ENCODE measurements around the gene GRID1. TPM values are rescaled to one million over a fixed set of nuclear protein-coding genes. Genes with fewer than 3 reads are reported as not detected.

Gene GRID1
- total RNA-seq, 1 donor from 2014 or later, result 3.0 TPM

DNA sequence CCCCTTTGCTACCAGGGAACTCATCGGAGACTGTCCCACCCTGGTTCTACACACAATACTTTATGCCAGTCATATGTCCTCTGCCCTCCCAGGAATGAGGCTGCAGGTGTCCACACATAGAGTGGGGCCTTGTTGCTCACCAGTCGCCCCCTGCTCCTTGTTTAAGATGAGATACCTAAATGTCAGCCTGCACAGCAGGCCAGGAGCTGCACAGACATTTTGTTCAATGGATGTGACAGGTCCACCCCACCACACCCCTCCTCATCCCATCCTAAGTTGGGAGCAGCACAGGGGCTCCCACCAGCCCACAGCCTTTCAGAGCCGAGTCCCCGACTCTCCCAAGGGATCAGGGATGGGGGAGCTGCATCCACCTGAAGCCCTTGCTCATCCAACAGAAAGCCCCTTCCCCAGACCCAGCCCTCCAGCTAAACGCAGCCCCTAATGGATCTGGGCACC, 6.2 kb upstream of the GRID1 start:
- peak; percentile 71 for DNase-seq (ENCODE audit: low spot score)
- intact Hi-C loops (cut with DNase I), result loop anchor here (10.0 kb wide), 1 partner anchor 828 kb away; no protein-coding TSS in a partner anchor

DNA sequence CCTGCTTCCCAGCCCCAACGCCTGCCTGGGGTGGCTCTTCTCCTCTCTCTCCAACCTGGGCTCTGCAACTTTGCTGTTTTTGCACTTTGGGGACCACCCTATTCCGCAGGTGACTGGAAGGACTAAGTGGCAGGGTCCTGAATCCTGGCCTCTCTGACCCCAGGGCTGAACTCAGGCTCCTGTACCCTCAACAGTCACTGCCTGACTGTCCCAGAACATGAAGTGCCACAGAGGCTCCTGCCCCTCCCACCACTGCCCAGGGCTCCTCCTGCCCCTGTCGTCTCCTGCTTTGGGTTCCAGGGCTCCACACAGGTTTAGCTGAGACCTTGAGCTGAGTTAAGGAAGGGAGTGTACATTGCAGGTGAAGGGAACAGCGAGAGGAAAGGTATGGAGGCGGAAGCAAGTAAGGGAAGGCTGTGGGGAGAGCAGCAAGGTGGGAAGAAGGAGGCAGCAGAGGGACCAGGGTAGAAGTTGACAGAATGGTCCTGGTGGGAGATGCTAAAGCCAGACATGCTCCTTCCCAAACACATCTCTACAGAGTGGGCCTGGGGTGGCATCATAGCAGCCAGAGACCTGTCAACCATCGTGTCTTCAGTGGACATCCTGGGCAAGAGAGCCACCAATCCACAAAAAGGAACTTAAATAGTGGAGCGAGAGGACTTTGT, 5.7 kb upstream of the GRID1 start:
- intact Hi-C loops (cut with DNase I), result loop anchor here (10.0 kb wide), 1 partner anchor 827 kb away; no protein-coding TSS in a partner anchor
- no peak for DNase-seq (ENCODE audit: low spot score)

GRCh38 chr10:86371691-86372090, 5.1 kb upstream of the GRID1 start:
- intact Hi-C loops (cut with DNase I), result loop anchor here (10.0 kb wide), 1 partner anchor 827 kb away; no protein-coding TSS in a partner anchor
- DNase-seq (ENCODE audit: low spot score), result no peak

- no peak for DNase-seq (ENCODE audit: low spot score)
- intact Hi-C loops (cut with DNase I), result loop anchor here (10.0 kb wide), 1 partner anchor 826 kb away; no protein-coding TSS in a partner anchor
These were observed 4.5 kb upstream of the GRID1 start for GRCh38 chr10:86371116-86371515.

- intact Hi-C loops (cut with DNase I), result loop anchor here (10.0 kb wide), 1 partner anchor 825 kb away; no protein-coding TSS in a partner anchor
- DNase-seq (ENCODE audit: low spot score), result peak; percentile 71
These were observed 3.5 kb upstream of the GRID1 start for GRCh38 chr10:86370006-86370585.

DNA sequence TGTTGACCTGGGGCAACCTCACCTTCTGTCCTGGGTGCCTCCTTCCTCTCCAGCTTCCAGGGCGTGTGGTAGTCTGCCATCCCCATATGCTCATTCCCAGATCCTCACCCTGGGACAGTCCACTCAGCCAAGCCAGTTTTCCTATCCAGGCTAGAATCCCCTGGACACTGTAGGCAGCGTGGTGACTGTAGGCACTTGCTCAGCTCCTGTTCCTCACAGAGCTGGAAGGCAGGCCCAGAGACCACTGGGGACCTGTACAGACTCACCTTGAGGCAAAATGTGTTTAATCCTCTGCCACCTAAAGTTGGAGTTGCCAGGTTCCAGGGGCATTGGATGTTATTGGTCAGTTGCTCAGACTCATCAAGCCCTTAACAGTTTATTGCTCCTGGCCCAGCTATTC, 2.4 kb upstream of the GRID1 start:
- intact Hi-C loops (cut with DNase I), result loop anchor here (5.0 to 10.0 kb wide), 3 partner anchors 267 to 444 kb away; no protein-coding TSS in a partner anchor
- peak; percentile 53 for DNase-seq (ENCODE audit: low spot score)

DNA sequence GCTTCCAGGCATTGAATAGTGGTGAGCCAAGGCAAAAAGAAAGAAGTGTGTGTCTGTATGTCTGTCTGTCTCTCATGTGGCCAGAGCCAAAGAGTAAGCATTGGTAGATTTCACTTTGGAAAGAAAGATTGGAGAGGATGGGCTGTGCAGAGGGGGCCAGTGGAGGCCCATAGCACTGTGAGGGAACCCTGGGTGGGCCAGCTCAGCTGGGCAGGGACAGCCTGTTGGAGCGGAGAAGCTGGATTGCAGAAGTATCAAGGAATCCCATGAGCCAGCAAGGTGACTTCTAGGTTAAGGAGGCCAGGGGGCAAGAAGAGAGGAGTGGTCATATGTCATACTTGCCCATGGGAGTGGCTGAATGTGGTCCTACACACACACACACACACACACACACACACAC, 1.5 kb upstream of the GRID1 start:
- DNase-seq (ENCODE audit: low spot score), result peak; percentile 49
- intact Hi-C loops (cut with DNase I), result loop anchor here (5.0 to 10.0 kb wide), 3 partner anchors 266 to 443 kb away; no protein-coding TSS in a partner anchor

- peak; percentile 74 for DNase-seq (ENCODE audit: low spot score)
- intact Hi-C loops (cut with DNase I), result loop anchor here (5.0 to 10.0 kb wide), 3 partner anchors 265 to 443 kb away; no protein-coding TSS in a partner anchor
These were observed 757 bp upstream of the GRID1 start for GRCh38 chr10:86367152-86367951.

DNA sequence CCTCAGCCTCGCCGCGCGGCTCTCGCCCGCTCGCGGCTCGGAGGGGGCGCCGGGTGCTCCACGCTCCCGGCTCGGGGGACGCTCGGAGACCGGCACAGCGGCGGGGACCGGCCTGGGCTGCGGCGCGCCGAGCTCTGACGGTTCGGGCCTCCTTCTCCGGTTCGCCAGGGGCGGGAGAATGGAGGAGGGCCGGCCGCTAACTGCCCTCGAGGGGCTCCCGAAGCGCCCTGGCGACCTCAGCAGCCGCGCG, 232 bp upstream of the GRID1 start:
- DNase-seq (ENCODE audit: low spot score), result no peak
- intact Hi-C loops (cut with DNase I), result loop anchor here (5.0 to 10.0 kb wide), 3 partner anchors 265 to 442 kb away; no protein-coding TSS in a partner anchor

DNA sequence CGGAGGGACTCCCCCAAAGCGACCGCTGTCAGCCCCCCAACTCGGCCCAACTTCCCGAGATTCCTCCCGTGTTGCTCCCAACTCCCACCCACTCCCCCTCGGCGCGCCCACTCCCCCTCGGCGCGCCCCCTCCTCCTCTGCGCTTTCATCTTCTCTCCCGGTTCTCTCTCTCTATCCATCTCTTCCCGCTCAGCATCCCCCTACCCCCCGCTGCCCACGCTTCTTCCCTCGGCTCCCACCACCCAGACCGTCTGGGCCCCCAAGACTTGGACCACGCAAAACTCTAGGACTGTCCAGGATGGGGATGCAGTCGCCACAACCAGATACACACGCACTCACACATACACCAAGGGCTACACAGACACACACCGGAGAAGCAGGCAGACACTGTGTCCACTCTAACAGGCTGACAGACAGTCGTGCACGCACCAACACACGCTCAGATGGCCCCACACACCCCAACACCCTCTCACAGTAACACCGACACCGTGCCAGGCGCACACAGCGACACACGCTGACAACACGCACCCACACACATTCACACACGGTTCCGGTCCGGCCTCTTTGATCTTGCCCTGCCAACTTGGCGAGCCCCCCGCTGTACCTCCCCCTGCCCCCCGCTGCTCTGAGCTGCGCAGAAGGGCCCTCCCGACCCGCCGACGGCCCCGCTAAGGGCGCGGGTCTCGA, 1.1 kb downstream of the GRID1 start:
- peak; percentile 71 for DNase-seq (ENCODE audit: low spot score)

DNA sequence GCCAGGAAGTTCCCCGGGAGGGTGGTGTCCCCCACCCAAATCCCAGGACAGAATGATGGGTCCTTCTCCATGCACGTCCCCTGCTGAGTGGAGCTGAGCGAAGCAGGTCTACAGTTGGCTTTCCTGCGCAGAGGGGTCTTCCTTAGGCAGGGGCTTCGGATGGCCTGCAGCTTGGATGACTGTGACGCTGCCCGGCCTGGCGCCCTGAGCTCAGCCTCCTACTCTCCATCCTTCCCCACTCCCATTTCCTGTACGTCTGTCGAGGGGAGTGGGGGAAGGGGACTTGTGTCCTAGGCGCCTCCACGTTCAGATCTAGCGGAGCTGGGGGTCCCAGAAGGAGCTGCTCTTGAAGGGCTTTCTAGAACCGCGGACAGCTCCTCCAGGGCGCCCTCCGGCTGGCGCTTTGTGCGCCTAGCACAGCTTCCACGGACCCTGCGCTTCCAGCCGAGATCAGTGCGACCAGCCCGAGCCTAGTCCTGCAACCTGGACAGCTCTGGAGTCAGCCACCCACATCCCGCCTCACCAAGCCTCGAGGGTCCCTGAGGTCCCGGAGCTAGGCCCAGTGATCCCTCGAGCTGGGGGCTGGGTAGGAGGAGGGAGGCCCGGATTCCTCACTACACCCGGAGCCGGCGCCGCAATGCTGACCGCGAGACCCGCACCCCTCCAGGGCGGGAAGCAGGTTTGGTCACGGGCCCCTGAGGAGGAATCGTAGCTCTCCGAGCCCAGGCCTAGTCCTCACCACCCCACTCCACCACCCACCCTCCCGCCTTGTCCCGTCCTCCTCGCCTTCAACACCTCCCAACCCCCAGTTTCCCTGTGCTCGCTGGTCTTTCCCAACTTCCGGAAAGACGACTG, 1.9 kb downstream of the GRID1 start:
- intact Hi-C loops (cut with DNase I), result loop anchor here (5.0 to 10.0 kb wide), 5 partner anchors 112 to 440 kb away; no protein-coding TSS in a partner anchor
- DNase-seq (ENCODE audit: low spot score), result peak; percentile 57

More for the DNA sequence above, 1.1 kb downstream of the GRID1 start:
- intact Hi-C loops (cut with DNase I), result loop anchor here (5.0 to 10.0 kb wide), 3 partner anchors 263 to 441 kb away; no protein-coding TSS in a partner anchor

DNA sequence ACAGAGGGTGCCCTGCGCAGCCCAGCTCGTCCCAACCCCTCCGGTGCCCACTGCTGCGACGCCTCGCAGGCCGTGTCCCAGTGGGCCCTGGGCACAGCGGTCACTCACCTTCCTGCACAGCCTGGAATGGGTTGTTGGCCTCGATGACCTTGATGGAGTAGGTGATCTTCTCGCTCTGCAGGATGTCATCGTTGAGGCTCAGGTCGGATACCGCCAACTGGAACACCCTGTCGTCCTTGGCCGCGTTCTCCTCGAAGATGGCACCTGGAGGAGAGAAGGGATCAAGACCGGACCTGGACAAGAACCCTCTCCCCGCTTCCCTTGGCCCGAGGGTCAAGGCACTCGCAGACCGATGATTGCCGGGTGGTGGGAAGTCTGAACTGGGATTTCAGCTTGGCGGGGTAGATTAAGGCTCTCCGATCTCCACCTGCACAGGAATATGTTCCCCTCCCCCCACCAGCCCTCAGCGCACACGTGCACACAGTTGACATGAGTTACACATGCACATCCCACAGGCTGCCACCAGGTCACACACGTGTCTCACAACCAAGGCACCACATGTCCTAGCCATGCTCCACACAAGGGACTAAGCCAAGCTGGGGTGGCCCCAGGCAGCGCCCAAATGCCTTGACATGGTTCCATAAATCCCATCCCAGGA, 2.6 kb downstream of the GRID1 start:
- peak; percentile 53 for DNase-seq (ENCODE audit: low spot score)
- intact Hi-C loops (cut with DNase I), result loop anchor here (5.0 to 10.0 kb wide), 4 partner anchors 112 to 439 kb away; no protein-coding TSS in a partner anchor

GRCh38 chr10:86363184-86363832, 3.3 kb downstream of the GRID1 start:
- peak; percentile 75 for DNase-seq (ENCODE audit: low spot score)
- intact Hi-C loops (cut with DNase I), result loop anchor here (5.0 to 10.0 kb wide), 4 partner anchors 111 to 439 kb away; no protein-coding TSS in a partner anchor

- peak; percentile 62 for DNase-seq (ENCODE audit: low spot score)
- intact Hi-C loops (cut with DNase I), result loop anchor here (5.0 to 10.0 kb wide), 4 partner anchors 110 to 438 kb away; no protein-coding TSS in a partner anchor
These were observed 3.9 kb downstream of the GRID1 start for GRCh38 chr10:86362586-86363183.

DNA sequence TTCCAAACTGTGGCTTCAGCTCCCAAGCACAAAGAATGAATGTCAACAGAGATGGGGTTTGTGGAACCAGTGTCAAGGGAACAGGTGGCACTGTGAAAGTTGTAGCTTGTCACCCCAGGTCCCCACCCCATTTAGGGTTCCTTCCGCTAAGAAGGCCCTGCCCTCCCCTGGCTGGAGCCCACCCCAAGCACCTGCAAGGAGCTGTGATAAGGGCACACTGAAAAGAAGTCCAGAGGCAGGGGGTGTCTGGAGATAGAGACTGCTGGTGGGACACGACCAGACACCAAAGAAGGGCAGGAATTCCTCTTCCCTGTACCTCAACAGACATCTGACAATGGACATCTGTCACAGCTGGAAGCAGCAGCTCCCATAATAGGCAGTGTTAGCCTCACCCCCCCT, 4.5 kb downstream of the GRID1 start:
- intact Hi-C loops (cut with DNase I), result loop anchor here (5.0 to 10.0 kb wide), 4 partner anchors 110 to 437 kb away; no protein-coding TSS in a partner anchor

More for the DNA sequence above, 4.5 kb downstream of the GRID1 start:
- DNase-seq (ENCODE audit: low spot score), result peak; percentile 63
